Left ventricle myocardium inferior (tissue), 1 donor: ENCODE results near the gene GPR39. TPM values are rescaled to one million over a fixed set of nuclear protein-coding genes. Genes with fewer than 3 reads are reported as not detected.

Source experiments
- DNase-seq: peaks from one replicate; pipeline ENCODE4 v3.0.0-alpha.2; 2020
- H3K27ac ChIP-seq: fragments of 200-600 bp; replicated peaks from 2 replicates; pipeline ENCODE4 v1.8.0; 2021
- H3K27me3 ChIP-seq: fragments of 200-600 bp; 2 replicates; pipeline ENCODE4 v1.8.0; 2021; ENCODE audit warnings: low read depth
- H3K36me3 ChIP-seq: fragments of 200-600 bp; 2 replicates; pipeline ENCODE4 v1.8.0; 2021
- H3K4me1 ChIP-seq: fragments of 200-600 bp; 2 replicates; pipeline ENCODE4 v1.8.0; 2021
- H3K4me3 ChIP-seq: fragments of 200-600 bp; 2 replicates; pipeline ENCODE4 v1.8.0; 2021; ENCODE audit warnings: mild to moderate bottlenecking, moderate library complexity
- H3K9me3 ChIP-seq: fragments of 200-600 bp; replicated peaks from 2 replicates; pipeline ENCODE4 v1.8.0; 2021
- intact Hi-C: fragments of 100-400 bp; cut with micrococcal nuclease; formaldehyde crosslinking; loops from one replicate; pipeline ENCODE4 v1.11.0; 2022
- total RNA-seq: library from RNA; stranded (reverse); fragmentation: NEBNext Ultra II Directional; extraction: Animal tissue kit (Norgen Biotek cat#: 25700); gene quantifications from one replicate; pipeline ENCODE4 v1.2.1, GENCODE V29; 2021
- TF ChIP-seq, protein P1 (sequence below): fragments of 200-600 bp; IDR thresholded peaks from 2 replicates; pipeline ENCODE4 v1.8.0; 2021; ENCODE audit warnings: antibody characterized with exemption, mild to moderate bottlenecking, borderline replicate concordance
- donor health status: DM: no; HTN: yes; CAD: no; lungs with severe emphysema.

The GPR39 gene
- total RNA-seq, 1 donor from 2014 or later = not detected

DNA sequence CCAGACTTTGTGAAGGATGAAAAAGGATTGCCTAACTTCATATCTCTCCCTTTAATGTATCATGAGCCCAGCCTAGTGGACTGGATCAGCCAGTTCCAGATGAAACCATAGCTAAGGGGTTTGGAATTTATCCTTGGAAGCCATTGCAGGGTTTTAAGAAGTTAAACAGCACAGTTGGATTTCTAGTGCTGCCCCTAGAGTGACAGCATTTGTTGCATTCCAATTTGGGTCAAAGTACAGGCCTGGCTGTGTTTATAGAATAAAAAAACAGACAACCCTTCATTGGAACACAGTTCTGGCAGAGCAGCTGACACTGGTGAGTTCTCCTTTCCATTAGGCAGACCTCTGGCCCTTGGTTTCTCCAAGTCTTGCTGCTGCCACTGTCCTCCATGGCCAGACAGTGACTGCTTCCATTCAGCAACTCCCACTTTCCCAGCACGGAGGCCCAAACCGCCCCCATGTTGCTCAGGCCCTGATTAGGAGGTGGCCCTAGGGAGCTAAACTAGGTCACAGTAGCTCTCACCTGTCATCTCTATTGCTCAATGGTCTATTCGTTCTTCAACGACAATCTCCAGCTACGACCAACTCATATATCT lies 8.0 kb downstream of the GPR39 start:
- no peak for DNase-seq
- H3K9me3 ChIP-seq = no peaks in the 10 kb centered on the region

DNA sequence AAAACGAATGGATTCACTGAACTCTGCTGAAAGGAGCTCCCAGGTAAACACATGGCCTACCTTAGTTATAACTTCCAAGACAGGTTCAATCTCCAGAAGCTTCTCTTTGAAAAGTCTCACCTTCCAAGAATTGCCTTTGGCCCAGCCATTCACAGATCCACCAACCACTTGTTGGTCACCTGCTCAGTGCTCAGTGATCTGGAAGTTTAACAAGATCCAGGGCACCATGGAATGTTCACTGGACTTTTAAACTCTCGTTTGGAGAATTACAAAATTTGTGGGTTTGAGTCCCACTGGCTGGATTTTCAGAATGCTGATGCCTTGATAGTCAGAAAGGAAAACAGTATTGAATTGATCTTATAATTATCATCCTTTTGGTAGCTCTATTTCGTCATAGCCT lies 9.4 kb downstream of the GPR39 start:
- TF ChIP-seq, protein P1, sequence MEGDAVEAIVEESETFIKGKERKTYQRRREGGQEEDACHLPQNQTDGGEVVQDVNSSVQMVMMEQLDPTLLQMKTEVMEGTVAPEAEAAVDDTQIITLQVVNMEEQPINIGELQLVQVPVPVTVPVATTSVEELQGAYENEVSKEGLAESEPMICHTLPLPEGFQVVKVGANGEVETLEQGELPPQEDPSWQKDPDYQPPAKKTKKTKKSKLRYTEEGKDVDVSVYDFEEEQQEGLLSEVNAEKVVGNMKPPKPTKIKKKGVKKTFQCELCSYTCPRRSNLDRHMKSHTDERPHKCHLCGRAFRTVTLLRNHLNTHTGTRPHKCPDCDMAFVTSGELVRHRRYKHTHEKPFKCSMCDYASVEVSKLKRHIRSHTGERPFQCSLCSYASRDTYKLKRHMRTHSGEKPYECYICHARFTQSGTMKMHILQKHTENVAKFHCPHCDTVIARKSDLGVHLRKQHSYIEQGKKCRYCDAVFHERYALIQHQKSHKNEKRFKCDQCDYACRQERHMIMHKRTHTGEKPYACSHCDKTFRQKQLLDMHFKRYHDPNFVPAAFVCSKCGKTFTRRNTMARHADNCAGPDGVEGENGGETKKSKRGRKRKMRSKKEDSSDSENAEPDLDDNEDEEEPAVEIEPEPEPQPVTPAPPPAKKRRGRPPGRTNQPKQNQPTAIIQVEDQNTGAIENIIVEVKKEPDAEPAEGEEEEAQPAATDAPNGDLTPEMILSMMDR = no peak
- Histone ChIP-seq H3K4me1 (no peaks in the 10 kb centered on the region), H3K27ac (no peak overlapping the region), H3K27me3 (peaks cover 9% of the 10 kb centered on the region), H3K4me3 (no peak overlapping the region), H3K9me3 (no peaks in the 10 kb centered on the region), H3K36me3 (no peaks in the 10 kb centered on the region)
- DNase-seq = no peak
- intact Hi-C loops = no loop called here

More for the DNA sequence above, 8.0 kb downstream of the GPR39 start:
- no peaks in the 10 kb centered on the region for H3K4me1 ChIP-seq
- H3K36me3 ChIP-seq = no peaks in the 10 kb centered on the region
- no peak overlapping the region for H3K27ac ChIP-seq
- peaks cover 4% of the 10 kb centered on the region for H3K27me3 ChIP-seq
- intact Hi-C loops = no loop called here
- TF ChIP-seq, protein P1 = no peak
- no peak overlapping the region for H3K4me3 ChIP-seq

DNA sequence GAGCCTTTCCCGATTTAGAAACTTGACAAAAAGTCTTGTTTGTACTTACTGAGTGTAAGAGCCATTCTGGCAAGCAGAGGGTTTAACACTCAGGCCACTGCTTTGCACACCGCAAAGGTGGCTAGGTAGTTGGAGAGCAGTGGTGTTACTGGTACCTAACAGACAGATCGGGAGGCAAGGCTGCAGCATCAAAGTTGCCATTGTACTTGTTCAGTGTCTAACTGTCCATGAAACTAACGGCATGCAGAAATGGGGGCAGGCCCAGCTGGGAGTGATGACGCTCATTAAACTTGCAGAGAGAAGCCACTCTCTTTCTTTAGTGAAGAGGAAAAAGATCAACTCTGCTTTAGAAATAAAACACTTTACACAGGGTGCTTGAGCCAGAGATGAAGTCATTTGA lies 10.1 kb downstream of the GPR39 start:
- intact Hi-C loops = no loop called here
- peaks cover 9% of the 10 kb centered on the region for H3K27me3 ChIP-seq

DNA sequence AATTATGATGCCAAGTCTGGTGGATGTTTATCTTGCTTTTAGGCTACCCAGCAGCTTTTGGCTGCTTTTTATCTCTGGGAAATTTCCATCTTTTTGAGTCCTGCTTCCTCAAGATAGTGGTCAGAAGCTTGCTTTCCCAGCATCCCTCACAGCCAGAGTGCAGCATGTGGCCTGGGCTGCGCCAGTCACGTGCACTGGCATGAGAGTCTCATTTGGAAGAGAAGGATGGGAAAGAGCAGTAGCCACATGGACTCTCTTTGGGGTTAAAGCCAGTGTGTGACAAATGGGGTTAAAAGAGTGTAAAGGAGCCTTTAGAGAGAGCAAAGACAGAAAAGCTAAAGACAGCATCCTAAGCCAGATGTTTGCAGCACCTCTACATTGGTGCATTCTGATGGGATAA lies 12.7 kb downstream of the GPR39 start:
- no peaks in the 10 kb centered on the region for H3K4me1 ChIP-seq
- no peak overlapping the region for H3K4me3 ChIP-seq
- TF ChIP-seq, protein P1 = no peak
- H3K9me3 ChIP-seq = peaks cover 16% of the 10 kb centered on the region
- no peak for DNase-seq
- no peaks in the 10 kb centered on the region for H3K36me3 ChIP-seq
- H3K27me3 ChIP-seq = peaks cover 9% of the 10 kb centered on the region
- intact Hi-C loops = no loop called here
- no peak overlapping the region for H3K27ac ChIP-seq

More for the DNA sequence above, 10.1 kb downstream of the GPR39 start:
- H3K36me3 ChIP-seq = no peaks in the 10 kb centered on the region
- no peak for DNase-seq
- H3K9me3 ChIP-seq = no peaks in the 10 kb centered on the region
- TF ChIP-seq, protein P1 = no peak
- H3K4me3 ChIP-seq = no peak overlapping the region
- no peak overlapping the region for H3K27ac ChIP-seq
- no peaks in the 10 kb centered on the region for H3K4me1 ChIP-seq

DNA sequence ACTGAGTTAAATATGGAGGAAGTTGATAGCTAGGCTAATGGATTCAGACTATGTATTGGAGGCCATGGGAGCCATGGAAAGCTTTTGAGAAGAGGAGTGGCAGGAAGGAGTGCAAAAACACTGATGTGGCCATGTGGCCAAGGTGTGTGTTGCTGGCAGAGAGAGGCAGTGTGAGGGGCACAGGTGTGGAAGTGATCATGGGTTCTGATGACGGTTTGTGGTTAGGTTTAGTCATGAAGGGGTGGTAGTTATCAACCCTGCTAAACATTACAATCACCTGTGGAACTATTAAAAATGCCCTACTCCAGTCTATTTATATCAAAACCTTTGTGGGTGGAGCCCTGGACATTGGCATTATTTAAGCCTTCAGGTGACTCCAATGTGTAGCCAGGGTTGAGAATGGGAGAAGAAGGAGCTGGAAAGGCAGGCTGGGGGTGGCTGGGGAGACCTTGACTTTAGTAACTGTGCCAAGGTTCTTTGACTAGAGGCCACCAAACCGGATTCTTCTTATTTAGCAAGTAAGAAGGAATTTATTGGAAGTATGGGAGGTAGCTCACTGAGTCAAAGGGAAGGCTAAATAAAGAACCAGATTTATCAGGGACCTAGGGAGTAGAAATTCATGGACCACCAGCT lies 13.5 kb downstream of the GPR39 start:
- Histone ChIP-seq H3K36me3 (no peaks in the 10 kb centered on the region), H3K27me3 (peaks cover 9% of the 10 kb centered on the region), H3K4me3 (no peak overlapping the region), H3K4me1 (no peaks in the 10 kb centered on the region), H3K9me3 (peaks cover 16% of the 10 kb centered on the region), H3K27ac (no peak overlapping the region)
- TF ChIP-seq, protein P1 = no peak
- intact Hi-C loops = no loop called here
- no peak for DNase-seq
